ENCODE measurements around the gene TMEM175.

DNA sequence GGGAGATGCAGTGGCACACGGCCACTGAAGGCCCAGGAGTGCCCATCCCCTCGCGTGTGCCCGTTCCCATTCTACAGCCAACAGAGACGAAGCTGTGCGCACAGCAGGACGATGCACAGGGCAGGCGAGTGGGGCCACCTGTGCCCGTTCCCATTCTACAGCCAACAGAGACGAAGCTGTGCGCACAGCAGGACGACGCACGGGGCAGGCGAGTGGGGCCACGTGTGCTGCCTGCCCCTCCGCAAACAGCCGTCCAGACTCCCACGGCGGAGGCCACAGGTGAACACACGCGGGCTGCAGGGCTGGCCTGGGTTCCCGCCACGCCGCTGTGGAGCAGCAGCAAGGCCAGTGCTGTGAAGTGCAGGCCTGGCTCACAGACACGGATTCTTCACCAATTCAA, 32.2 kb upstream of the TMEM175 start:
- TF ChIP-seq, protein P1, sequence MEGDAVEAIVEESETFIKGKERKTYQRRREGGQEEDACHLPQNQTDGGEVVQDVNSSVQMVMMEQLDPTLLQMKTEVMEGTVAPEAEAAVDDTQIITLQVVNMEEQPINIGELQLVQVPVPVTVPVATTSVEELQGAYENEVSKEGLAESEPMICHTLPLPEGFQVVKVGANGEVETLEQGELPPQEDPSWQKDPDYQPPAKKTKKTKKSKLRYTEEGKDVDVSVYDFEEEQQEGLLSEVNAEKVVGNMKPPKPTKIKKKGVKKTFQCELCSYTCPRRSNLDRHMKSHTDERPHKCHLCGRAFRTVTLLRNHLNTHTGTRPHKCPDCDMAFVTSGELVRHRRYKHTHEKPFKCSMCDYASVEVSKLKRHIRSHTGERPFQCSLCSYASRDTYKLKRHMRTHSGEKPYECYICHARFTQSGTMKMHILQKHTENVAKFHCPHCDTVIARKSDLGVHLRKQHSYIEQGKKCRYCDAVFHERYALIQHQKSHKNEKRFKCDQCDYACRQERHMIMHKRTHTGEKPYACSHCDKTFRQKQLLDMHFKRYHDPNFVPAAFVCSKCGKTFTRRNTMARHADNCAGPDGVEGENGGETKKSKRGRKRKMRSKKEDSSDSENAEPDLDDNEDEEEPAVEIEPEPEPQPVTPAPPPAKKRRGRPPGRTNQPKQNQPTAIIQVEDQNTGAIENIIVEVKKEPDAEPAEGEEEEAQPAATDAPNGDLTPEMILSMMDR (IDR thresholded peaks at IDR 0.05; ENCODE audit: low read depth, low read length) = no peak
- TF ChIP-seq POLR2A (IDR thresholded peaks at IDR 0.05; ENCODE audit: extremely low read depth, insufficient read length) = no peak
